GM21717 (cell line): ENCODE measurements around the gene YDJC.
A peak's percentile ranks its signal among the peaks of the same experiment; 100 is the strongest.
"Not testable (repeated sequence)": the region's sequence is repeated elsewhere in the genome, so short reads cannot be mapped to it uniquely, and the experiment has no call there.

Source experiments
- ATAC-seq: cut with Tn5 transposase; IDR thresholded peaks from one replicate; pipeline ENCODE4 v1.9.1; 2021; ENCODE audit warnings: mild to moderate bottlenecking, moderate library complexity; ENCODE audit not compliant: unreplicated experiment

Gene YDJC

GRCh38 chr22:21611210-21611977 lies 18.4 kb downstream of the YDJC start:
- no peak for ATAC-seq

- not testable (repeated sequence) for ATAC-seq
These were observed 20.2 kb downstream of the YDJC start for GRCh38 chr22:21609556-21610157.

GRCh38 chr22:21606775-21607174 lies 23.0 kb downstream of the YDJC start:
- no peak for ATAC-seq

- ATAC-seq, result no peak
These were observed 23.8 kb downstream of the YDJC start for GRCh38 chr22:21605887-21606564.

- no peak for ATAC-seq
These were observed 25.8 kb downstream of the YDJC start for GRCh38 chr22:21603973-21604372.

GRCh38 chr22:21602579-21602978 lies 27.2 kb downstream of the YDJC start:
- no peak for ATAC-seq

- no peak for ATAC-seq
These were observed 30.5 kb downstream of the YDJC start for GRCh38 chr22:21599053-21599893.

GRCh38 chr22:21598302-21598701 lies 31.5 kb downstream of the YDJC start:
- no peak for ATAC-seq

GRCh38 chr22:21596356-21597135 lies 33.3 kb downstream of the YDJC start:
- not testable (repeated sequence) for ATAC-seq

GRCh38 chr22:21594865-21595452 lies 34.9 kb downstream of the YDJC start:
- ATAC-seq, result no peak

- ATAC-seq, result no peak
These were observed 36.2 kb downstream of the YDJC start for GRCh38 chr22:21593406-21594232.

GRCh38 chr22:21592422-21592821 lies 37.4 kb downstream of the YDJC start:
- no peak for ATAC-seq

- ATAC-seq, result no peak
These were observed 38.1 kb downstream of the YDJC start for GRCh38 chr22:21591695-21592094.

- ATAC-seq, result no peak
These were observed 38.8 kb downstream of the YDJC start for GRCh38 chr22:21590809-21591641.

- ATAC-seq, result no peak
These were observed 40.4 kb downstream of the YDJC start for GRCh38 chr22:21589396-21589795.

- ATAC-seq, result peak; percentile 63
These were observed 41.8 kb downstream of the YDJC start for GRCh38 chr22:21587803-21588611.

GRCh38 chr22:21585389-21585788 lies 44.4 kb downstream of the YDJC start:
- no peak for ATAC-seq
